Mesenchymal stem cell (in vitro differentiated cells and primary cell): ENCODE results near the gene SPOCK2.

Experiments used
- DNase-seq: peaks from one replicate; pipeline ENCODE4 v3.0.0-alpha.2; 2013
- H2AFZ ChIP-seq: one replicate; pipeline ENCODE4 v1.6.1; 2013; ENCODE audit warnings: low read depth, mild to moderate bottlenecking, control low read depth, inconsistent platforms, low read length, moderate library complexity
- H2AK5ac ChIP-seq: 2 replicates; pipeline ENCODE4 v1.6.1; 2013; ENCODE audit warnings: low read length, moderate library complexity, mild to moderate bottlenecking, inconsistent platforms; ENCODE audit not compliant: severe bottlenecking
- H2BK120ac ChIP-seq: one replicate; pipeline ENCODE4 v1.6.1; 2013; ENCODE audit warnings: low read depth, mild to moderate bottlenecking, inconsistent platforms, low read length, moderate library complexity
- H2BK12ac ChIP-seq, 2 experiments: one replicate each; pipeline ENCODE4 v1.6.1; 2013; ENCODE audit warnings: inconsistent platforms in 2 of 2, low read length in 2 of 2, mild to moderate bottlenecking in 2 of 2, moderate library complexity in 2 of 2, control low read depth in 1 of 2
- H2BK15ac ChIP-seq: one replicate; pipeline ENCODE4 v1.6.1; 2013; ENCODE audit warnings: mild to moderate bottlenecking, low read depth, inconsistent platforms; ENCODE audit not compliant: poor library complexity, severe bottlenecking
- H2BK5ac ChIP-seq: 2 replicates; pipeline ENCODE4 v1.6.1; 2013; ENCODE audit warnings: low read depth, mild to moderate bottlenecking, low read length, control low read depth, inconsistent platforms; ENCODE audit not compliant: poor library complexity, severe bottlenecking
- H3K14ac ChIP-seq, 2 experiments: one replicate each; pipeline ENCODE4 v1.6.1; 2013; ENCODE audit warnings: inconsistent platforms in 2 of 2, low read length in 2 of 2, control low read depth in 1 of 2, mild to moderate bottlenecking in 1 of 2, moderate library complexity in 1 of 2
- H3K18ac ChIP-seq, 2 experiments: one replicate each; pipeline ENCODE4 v1.6.1; 2013; ENCODE audit warnings: inconsistent platforms in 2 of 2, low read length in 2 of 2, control low read depth in 1 of 2, low read depth in 1 of 2, mild to moderate bottlenecking in 1 of 2
- H3K23ac ChIP-seq, 2 experiments: one replicate each; pipeline ENCODE4 v1.6.1; 2013; ENCODE audit warnings: inconsistent platforms in 2 of 2, low read length in 2 of 2, mild to moderate bottlenecking in 2 of 2, moderate library complexity in 2 of 2, control low read depth in 1 of 2
- H3K27ac ChIP-seq: 2 replicates; pipeline ENCODE4 v1.5.1; 2013; ENCODE audit warnings: mild to moderate bottlenecking, moderate library complexity, low read length, control low read depth, inconsistent platforms; ENCODE audit not compliant: poor library complexity, severe bottlenecking
- H3K27me3 ChIP-seq, 2 experiments: 2 replicates each; pipeline versions ENCODE4 v1.6.1 to v1.7.0; 2013; ENCODE audit warnings: low read length in 2 of 2, mild to moderate bottlenecking in 2 of 2, moderate library complexity in 2 of 2, control low read depth in 1 of 2, inconsistent platforms in 1 of 2; ENCODE audit not compliant: control insufficient read depth in 1 of 2, insufficient read depth in 1 of 2
- H3K36me3 ChIP-seq, 2 experiments: 2 replicates each; pipeline versions ENCODE4 v1.6.1 to v1.7.0; 2013; ENCODE audit warnings: low read length in 2 of 2, control low read depth in 1 of 2, inconsistent platforms in 1 of 2, low read depth in 1 of 2, mild to moderate bottlenecking in 1 of 2; ENCODE audit not compliant: insufficient read depth in 2 of 2, control insufficient read depth in 1 of 2
- H3K4ac ChIP-seq, 2 experiments: one replicate each; pipeline ENCODE4 v1.6.1; 2013; ENCODE audit warnings: inconsistent platforms in 2 of 2, low read length in 2 of 2, mild to moderate bottlenecking in 2 of 2, moderate library complexity in 2 of 2, control low read depth in 1 of 2, low read depth in 1 of 2
- H3K4me1 ChIP-seq: 2 replicates; pipeline ENCODE4 v1.6.1; 2013; ENCODE audit warnings: low read depth, low read length, control low read depth; ENCODE audit not compliant: control insufficient read depth, insufficient read depth
- H3K4me2 ChIP-seq: 2 replicates; pipeline ENCODE4 v1.6.1; 2013; ENCODE audit warnings: low read length, mild to moderate bottlenecking, inconsistent platforms; ENCODE audit not compliant: poor library complexity, severe bottlenecking
- H3K4me3 ChIP-seq, 2 experiments: 2 replicates each; pipeline versions ENCODE4 v1.5.1 to v1.7.0; 2013; ENCODE audit warnings: low read length in 2 of 2, mild to moderate bottlenecking in 2 of 2, control low read depth in 1 of 2, low read depth in 1 of 2; ENCODE audit not compliant: insufficient read depth in 1 of 2
- H3K79me1 ChIP-seq: replicated peaks from 2 replicates; pipeline ENCODE4 v1.6.1; 2013; ENCODE audit warnings: mild to moderate bottlenecking, control low read depth, low read length, inconsistent platforms; ENCODE audit not compliant: poor library complexity, severe bottlenecking
- H3K9ac ChIP-seq: 2 replicates; pipeline ENCODE4 v1.7.0; 2013; ENCODE audit warnings: mild to moderate bottlenecking, low read length, moderate library complexity
- H3K9me3 ChIP-seq: 2 replicates; pipeline ENCODE4 v1.7.0; 2013; ENCODE audit warnings: mild to moderate bottlenecking, low read length; ENCODE audit not compliant: control insufficient read depth
- H4K8ac ChIP-seq: one replicate; pipeline ENCODE4 v1.6.1; 2013; ENCODE audit warnings: inconsistent platforms, mild to moderate bottlenecking, low read length, moderate library complexity
- H4K91ac ChIP-seq: one replicate; pipeline ENCODE4 v1.6.1; 2013; ENCODE audit warnings: mild to moderate bottlenecking, low read length, inconsistent platforms
- WGBS: methylation state at CpG from one replicate; pipeline ENCODE4 v1.1.7; 2013; ENCODE audit warnings: mixed read lengths; 5-methylcytosine and 5-hydroxymethylcytosine counted together

The SPOCK2 gene

GRCh38 chr10:72114706-72115450 lies 26.5 kb upstream of the SPOCK2 start:
- H4K8ac ChIP-seq: no peak overlapping the region
- H3K27ac ChIP-seq: no peak overlapping the region
- H3K23ac ChIP-seq: no peak overlapping the region
- no peak overlapping the region for H2BK15ac ChIP-seq
- H3K14ac ChIP-seq: no peak overlapping the region
- no peak for DNase-seq
- no peak overlapping the region for H3K4ac ChIP-seq
- no CpG with 5 or more reads among the region's 2 CpGs for WGBS
- H2BK120ac ChIP-seq: no peak overlapping the region
- no peak overlapping the region for H3K4me3 ChIP-seq
- H2BK5ac ChIP-seq: no peak overlapping the region
- no peak overlapping the region for H4K91ac ChIP-seq
- peaks cover 1% of the 10 kb centered on the region for H3K79me1 ChIP-seq
- peaks cover 0 to 17% of the 10 kb centered on the region in 2 experiments for H3K36me3 ChIP-seq
- no peak overlapping the region for H3K18ac ChIP-seq
- no peak overlapping the region for H3K4me2 ChIP-seq
- H2AK5ac ChIP-seq: no peak overlapping the region
- H3K4me1 ChIP-seq: peaks cover 3% of the 10 kb centered on the region
- H2AFZ ChIP-seq: no peak overlapping the region
- no peaks in the 10 kb centered on the region for H3K9me3 ChIP-seq
- no peak overlapping the region for H3K9ac ChIP-seq
- H3K27me3 ChIP-seq: no peaks in the 10 kb centered on the region
- no peak overlapping the region for H2BK12ac ChIP-seq

- Histone ChIP-seq H3K4me1 (peaks cover 9% of the 10 kb centered on the region), H3K14ac (no peak overlapping the region), H2BK15ac (no peak overlapping the region), H3K79me1 (no peaks in the 10 kb centered on the region), H2BK5ac (no peak overlapping the region), H3K23ac (no peak overlapping the region), H3K27me3 (no peaks in the 10 kb centered on the region), H3K9ac (no peak overlapping the region), H3K4me2 (no peak overlapping the region), H4K8ac (no peak overlapping the region), H3K4ac (no peak overlapping the region), H3K4me3 (no peak overlapping the region), H3K9me3 (no peaks in the 10 kb centered on the region), H2AK5ac (no peak overlapping the region), H4K91ac (no peak overlapping the region), H3K18ac (no peak overlapping the region), H2AFZ (no peak overlapping the region), H2BK12ac (no peak overlapping the region), H3K36me3 (peaks cover 0 to 3% of the 10 kb centered on the region in 2 experiments), H2BK120ac (no peak overlapping the region), H3K27ac (no peak overlapping the region)
- DNase-seq: no peak
- 97% methylated on average over 5 of the region's 11 CpGs for WGBS
These were observed 22.5 kb upstream of the SPOCK2 start for GRCh38 chr10:72110673-72111401.

GRCh38 chr10:72109636-72110157 lies 21.3 kb upstream of the SPOCK2 start:
- H3K9ac ChIP-seq: no peak overlapping the region
- no peak overlapping the region for H4K91ac ChIP-seq
- WGBS: 79% methylated on average over 8 of the region's 8 CpGs
- H2BK120ac ChIP-seq: no peak overlapping the region
- H3K36me3 ChIP-seq: peaks cover 3 to 4% of the 10 kb centered on the region in 2 experiments
- peaks cover 9% of the 10 kb centered on the region for H3K4me1 ChIP-seq
- H3K9me3 ChIP-seq: no peaks in the 10 kb centered on the region
- DNase-seq: no peak
- no peak overlapping the region for H2BK15ac ChIP-seq
- no peak overlapping the region for H2BK12ac ChIP-seq
- H3K79me1 ChIP-seq: peaks cover 4% of the 10 kb centered on the region
- H2BK5ac ChIP-seq: no peak overlapping the region
- H3K4me2 ChIP-seq: no peak overlapping the region
- no peaks in the 10 kb centered on the region for H3K27me3 ChIP-seq
- H3K4me3 ChIP-seq: no peak overlapping the region
- no peak overlapping the region for H2AK5ac ChIP-seq
- no peak overlapping the region for H4K8ac ChIP-seq
- no peak overlapping the region for H3K14ac ChIP-seq
- no peak overlapping the region for H3K18ac ChIP-seq
- H3K27ac ChIP-seq: peak overlapping the region; percentile 32
- no peak overlapping the region for H3K4ac ChIP-seq
- no peak overlapping the region for H2AFZ ChIP-seq
- no peak overlapping the region for H3K23ac ChIP-seq
